HG03432 (cell line): Measurements from ENCODE around the gene YIF1B.
"Not testable (repeated sequence)": the region's sequence is repeated elsewhere in the genome, so short reads cannot be mapped to it uniquely, and the experiment has no call there.

Experiments
- ATAC-seq: cut with Tn5 transposase; IDR thresholded peaks from one replicate; pipeline ENCODE4 v1.9.1; 2021; ENCODE audit warnings: mild to moderate bottlenecking, moderate library complexity; ENCODE audit not compliant: unreplicated experiment

The YIF1B gene, protein sequence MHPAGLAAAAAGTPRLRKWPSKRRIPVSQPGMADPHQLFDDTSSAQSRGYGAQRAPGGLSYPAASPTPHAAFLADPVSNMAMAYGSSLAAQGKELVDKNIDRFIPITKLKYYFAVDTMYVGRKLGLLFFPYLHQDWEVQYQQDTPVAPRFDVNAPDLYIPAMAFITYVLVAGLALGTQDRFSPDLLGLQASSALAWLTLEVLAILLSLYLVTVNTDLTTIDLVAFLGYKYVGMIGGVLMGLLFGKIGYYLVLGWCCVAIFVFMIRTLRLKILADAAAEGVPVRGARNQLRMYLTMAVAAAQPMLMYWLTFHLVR

DNA sequence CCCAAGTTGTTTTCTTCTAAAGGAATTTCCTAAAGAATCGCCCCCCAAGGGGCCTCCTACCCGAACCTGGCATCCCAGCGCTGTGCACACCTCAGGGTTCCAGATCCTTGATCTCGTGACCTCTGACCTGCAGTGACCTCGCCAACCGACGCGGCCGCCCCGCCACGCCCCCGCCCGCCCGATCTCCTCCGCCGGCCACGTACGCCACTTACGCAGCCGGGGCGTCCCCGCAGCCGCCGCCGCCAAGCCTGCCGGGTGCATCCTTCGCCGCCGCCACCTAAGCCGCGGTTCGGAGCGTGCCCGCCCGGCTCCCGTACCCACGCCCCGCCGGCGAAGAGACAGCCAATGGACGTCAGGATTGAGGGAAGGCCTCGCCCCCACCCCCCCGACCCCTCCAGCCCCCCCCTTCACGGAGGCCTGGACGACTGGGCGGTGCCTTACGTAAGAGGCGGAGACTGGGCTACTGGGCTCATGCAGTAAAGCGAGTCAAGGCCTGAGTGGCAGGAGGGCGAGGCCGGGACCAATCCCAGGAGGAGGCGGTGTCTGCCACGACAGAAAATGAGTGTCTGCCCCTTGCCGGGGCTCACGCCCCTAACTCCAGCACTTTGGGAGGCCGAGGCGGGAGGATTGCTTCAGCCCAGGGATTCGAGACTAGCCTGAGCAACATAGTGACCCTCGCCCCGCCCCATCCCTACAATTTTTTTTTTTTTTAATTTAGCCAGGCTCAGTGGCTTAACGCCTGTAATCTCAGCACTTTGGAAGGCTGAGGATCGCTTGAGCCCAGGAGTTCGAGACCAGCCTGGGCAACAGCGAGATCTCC lies at the start of gene YIF1B:
YIF1B (minus strand) TSS at position 291 of the 820 bp plus-strand sequence; CDS start at position 261, 30 bp downstream.
- ATAC-seq: peak; percentile 87

DNA sequence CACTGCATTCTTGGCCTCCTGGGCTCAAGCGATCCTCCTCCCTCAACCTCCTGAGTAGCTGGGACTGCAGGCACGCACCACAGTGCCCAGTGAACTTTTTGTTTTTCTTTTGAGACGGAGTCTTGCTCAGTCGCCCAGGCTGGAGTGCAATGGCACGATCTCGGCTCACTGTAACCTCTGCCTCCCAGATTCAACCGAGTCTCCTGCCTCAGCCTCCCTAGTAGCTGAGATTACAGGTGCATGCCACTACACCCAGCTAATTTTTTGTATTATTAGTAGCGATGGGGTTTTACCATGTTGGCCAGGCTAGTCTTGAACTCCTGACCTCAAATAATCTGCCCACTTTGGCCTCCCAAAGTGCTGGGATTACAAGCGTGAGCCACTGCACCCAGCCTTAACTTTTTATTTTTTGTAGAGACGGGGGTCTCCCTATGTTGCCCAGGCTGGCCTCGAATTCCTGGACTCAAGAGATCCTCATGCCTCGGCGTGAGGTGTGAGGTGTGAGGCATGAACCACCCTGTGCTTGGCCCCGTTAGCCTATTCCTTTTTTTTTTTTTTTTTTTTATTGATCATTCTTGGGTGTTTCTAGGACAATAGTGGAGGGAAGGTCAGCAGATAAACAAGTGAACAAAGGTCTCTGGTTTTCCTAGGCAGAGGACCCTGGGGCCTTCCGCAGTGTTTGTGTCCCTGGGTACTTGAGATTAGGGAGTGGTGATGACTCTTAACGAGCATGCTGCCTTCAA lies 47.4 kb upstream of the YIF1B start:
- not testable (repeated sequence) for ATAC-seq

DNA sequence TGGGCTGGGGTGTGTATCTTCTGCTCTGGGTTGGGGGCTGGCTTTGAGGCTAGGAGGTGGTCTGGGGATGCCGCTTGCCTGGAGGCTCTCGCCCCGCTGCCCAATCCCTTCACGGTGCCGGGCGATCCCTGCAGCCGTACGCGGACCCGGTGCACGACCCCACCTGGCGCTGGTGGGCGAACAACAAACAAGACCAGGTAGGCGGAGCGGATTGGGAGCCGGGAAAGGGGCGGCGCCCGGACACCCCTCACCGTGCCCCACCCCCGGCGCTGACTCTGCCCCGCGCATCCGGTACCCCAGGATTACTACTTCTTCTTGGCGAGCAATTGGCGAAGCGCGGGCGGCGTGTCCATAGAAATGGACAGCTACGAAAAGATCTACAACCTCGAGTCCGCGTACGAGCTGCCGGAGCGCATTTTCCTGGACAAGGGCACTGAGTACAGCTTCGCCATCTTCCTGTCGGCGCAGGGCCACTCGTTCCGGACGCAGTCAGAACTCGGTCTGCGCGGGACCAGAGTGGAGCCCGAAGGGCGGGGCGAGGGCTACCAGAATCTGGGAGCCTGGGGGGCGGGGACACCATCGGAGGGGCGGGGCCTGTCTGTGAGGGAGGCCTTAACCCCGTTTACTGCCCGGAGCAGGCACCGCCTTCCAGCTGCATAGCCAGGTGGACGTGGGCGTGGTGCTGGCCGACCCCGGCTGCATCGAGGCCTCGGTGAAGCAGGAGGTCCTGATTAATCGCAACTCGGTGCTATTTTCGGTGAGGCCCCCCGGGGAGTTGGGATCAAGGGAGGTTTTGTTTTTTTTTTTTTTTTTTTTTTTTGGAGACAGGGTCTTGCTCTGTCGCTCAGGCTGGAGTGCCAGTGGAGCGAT lies 46.6 kb upstream of the YIF1B start:
- no peak for ATAC-seq

DNA sequence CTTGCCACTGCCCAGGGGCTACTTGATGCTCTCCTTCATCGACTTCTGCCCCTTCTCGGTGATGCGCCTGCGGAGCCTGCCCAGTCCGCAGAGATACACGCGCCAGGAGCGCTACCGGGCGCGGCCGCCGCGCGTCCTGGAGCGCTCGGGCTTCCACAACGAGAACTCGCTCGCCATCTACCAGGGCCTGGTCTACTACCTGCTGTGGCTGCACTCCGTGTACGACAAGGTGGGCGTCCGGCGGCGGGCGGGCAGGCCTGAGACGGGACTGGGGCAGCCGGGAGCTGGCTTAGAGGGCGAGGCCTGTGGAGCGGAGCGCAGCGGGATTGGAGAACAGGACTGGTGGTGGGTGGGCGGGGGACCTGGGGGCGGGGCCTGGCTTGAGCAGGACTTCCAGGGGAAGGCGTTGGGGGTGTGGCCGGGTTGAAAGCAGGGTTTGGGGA lies 45.9 kb upstream of the YIF1B start:
- no peak for ATAC-seq

DNA sequence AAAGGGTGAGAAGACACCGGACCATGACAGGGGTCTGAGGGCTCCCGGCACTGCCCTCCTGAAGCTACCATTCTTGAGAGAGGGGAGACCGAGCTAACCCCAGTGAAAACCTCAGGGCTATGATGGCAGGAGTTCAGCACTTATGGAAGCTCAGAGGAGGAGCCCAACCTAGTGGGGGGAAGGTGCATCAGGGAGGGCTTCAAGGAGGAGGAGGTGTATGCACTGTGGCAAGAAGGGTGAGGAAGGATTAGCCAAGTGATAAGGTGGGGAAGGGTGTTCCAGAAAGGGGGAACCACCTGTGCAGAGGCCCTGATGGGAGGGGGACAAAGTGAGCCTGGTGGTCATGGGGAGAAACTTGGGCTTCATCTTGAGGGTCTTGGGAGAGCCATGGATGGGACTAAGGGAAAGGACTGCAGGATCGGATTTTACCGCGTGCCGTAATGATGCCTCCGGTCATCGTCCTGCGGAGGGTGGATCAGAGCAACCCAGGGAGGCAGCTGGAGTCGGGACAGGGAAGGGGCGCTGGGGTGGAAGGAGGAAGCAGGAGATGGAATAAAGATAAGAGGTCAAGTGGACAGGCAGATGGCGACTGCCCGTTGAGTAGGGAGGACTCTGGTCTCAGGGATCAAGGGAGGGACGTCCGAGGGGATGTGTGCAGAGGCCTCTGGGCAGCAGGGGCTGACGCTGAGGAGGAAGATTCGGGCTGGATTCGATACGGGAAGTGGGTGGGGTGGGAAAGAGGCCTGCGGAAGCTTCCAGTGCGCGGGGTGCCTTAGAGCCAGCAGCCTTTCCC lies 45.3 kb upstream of the YIF1B start:
- no peak for ATAC-seq

DNA sequence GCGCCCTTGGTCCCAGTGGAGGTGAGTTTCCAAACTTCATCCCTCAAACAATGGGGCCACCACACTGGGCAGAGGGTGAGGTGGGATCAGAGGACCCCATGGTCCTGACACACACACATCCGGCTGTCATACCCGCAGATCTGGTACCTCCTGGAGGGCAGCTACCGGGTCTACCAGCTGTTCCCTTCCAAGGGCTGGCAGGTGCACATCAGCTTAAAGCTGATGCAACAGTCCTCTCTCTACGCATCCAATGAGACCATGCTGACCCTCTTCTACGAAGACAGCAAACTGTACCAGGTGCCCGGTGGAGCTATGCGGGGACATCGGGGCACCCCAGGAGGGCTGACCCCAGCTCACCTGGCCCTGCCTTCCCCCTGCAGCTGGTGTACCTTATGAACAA lies 44.6 kb upstream of the YIF1B start:
- ATAC-seq: no peak

DNA sequence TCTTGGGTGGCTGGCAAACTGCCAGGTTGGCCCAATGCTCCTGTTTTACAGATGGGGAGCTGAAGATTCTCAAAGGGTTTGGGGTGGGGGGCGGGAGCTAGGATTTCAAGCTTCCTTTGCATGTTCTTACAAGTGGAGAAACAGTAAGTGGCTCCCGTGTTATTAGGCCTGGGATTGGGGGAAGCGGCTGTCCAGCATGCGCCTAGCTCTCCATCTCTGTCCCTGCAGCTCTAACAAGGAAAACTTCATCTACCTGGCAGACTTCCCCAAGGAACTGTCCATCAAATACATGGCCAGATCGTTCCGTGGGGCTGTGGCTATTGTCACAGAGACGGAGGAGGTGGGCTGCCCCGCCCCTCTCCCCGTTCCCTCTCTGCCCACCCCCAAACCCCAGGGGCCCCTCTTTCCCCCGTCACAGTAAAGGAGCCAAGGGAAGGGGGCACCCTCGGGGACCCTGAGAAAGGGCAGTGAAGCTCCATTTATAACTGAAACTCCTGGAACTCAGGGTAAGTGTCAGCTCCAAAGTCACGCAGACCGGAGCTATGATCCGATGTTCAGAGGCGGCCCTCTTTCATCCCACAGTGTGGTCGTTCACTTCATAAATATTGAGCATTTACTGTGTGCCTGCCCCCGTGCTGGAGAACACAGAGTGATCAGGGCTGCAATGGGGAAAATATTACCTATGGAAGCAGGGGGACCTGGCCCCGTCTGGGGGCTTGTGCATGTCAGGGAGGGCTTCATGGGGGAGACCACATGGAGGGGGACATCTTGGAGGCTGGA lies 43.7 kb upstream of the YIF1B start:
- no peak for ATAC-seq

DNA sequence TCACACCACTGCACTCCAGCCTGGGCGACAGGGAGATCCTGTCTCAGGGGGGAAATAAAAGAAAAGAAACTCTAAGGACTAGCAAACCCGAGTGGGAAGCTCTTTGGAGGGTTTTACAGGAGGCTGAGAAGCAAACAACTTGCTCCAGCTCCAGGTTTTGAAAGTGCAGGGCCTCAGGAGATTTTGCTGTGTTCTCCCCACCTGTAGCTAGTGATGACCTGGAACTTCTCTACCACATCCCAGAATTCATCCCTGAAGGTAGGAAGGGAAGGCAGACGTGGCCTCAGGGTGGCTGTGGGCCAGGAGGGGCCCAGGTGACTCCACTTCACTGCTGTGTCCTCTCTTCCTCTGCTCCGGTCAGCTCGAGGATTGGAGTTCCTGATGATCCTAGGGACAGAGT lies 42.3 kb upstream of the YIF1B start:
- no peak for ATAC-seq

DNA sequence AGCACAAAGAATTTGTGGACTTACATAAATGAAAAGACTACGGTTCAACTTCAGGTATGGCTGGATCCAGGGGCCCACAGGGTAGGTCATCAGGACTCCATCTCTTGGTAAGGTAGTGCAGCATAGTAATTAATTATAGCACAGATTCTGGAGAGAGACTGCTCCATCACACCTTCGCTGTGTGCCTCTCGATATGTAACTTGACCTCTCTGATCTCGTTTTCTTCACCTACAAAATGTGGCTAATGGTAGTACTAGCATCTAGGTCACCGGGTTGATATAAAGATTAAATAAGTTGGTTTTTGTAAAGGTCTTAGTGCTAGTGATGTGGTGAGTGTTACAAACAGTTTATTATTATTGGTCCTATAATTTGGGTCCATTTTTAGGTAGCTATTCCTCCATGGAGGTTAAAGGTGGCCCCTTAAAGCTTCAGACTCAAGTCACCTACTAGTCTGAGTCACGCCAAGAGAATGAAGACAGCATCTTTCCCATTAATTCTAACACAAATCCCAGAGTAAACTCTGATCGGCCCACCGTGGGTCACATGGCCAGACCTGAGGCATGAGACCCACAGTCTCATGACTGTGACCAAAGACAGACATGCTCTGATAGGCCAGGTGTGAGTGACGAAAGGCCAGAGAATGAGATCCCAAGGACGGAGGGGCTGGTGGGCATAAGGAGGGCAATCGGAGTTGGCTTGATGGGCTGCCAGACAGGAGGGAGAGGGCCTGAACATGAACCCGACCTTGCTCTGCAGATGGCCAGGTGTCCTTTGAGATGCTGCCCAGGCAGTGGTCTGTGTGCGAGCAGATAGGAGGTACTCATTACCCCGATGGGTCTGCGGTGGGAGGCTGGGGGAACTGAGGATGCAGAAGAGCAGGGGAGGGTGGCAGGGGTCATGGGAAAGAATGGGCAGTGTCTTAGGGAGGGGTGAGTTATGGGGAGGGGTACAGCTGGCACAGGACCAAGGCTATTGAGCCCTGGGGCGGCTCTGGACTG lies 40.3 kb upstream of the YIF1B start:
- ATAC-seq: no peak

DNA sequence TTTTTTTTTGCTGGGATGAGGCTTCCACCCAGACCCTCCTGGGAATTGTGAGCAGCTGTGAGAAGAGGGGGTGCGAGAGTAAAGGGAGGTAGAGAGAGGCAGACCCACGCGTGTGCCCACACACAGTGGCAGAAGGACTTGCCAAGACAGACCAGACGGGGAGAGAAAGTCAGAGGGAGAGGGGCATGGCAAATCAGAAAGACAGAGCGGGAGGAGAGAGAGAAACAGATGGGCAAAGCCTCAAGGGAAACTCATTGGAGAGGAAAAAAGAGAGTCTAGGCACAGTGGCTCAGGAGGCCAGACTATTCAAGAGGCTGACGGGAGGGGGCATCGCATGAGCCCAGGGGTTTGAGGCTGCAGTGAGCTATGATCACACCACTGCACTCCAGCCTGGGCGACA lies 36.9 kb upstream of the YIF1B start:
- no peak for ATAC-seq

DNA sequence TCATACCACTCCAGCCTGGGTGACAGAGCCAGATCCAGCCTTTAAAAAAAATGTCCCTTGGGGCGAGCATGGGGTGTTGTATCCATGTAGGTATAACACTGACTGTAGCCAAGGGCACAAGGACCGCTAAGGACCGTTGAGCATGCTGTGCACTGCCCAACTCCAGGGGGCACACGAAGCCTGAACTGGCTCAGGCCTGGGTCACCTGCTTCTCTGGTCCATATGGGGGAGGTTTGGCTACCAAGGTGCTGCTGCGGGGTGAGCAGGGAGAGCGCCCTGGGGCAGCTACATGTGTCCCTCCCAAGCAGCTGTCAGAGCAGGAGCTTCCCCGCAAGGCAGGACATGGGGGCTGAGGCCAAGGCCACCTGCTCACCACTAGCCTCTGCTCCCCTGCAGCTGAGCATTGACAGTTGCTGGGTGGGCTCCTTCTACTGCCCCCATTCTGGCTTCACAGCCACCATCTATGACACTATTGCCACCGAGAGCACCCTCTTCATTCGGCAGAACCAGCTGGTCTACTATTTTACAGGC lies 36.2 kb upstream of the YIF1B start:
- ATAC-seq: no peak

DNA sequence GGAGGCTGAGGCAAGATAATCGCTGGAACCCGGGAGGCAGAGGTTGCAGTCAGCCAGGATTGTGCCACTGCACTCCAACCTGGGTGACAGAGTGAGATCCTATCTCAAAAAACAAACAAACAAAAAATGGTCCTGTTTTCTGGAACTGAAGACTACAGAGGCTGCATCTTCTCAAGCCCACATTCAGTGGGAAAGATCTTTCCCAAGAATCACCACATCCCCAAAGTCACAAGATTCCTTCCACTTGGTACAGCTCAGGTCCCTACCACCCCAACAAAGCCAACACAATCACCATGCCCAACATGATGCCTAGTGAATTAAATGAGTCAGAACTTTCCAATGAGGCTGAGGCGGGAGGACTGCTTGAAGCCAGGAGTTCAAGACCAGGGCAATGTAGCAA lies 35.1 kb upstream of the YIF1B start:
- ATAC-seq: no peak

DNA sequence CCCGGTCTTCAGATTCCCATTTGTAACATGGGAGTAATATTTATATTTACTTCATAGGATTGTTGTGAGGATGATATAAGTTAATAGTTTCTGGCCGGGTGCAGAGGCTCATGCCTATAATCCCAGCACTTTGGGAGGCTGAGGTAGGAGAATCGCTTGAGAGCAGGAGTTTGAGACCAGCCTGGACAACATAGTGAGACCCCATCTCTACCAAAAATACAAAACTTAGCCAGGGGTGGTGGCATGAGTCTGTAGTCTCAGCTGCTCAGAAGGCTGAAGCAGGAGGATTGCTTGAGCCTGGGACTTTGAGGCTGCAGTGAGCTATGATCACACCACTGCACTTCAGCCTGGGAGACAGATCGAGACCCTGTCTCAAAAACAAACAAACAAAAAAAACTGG lies 31.1 kb upstream of the YIF1B start:
- no peak for ATAC-seq

DNA sequence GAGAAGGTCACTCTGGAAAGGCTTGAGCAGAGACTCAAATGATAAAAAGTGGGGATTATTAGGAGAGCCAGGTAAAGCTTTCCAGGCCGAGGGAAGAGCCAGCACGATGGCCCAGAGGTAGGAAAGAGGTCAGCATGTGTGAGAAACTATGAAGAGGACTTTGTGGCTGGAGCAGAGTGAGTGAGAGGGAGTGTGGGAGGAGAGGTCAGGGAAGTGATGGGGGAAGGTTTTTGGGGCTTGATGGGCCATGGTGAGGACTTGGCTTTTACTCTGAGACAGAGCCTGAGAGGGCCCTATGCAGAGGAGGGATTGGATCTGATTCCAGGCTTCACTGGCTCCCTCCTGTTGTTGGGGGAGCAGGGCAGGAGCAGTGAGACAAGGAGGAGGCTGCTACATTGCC lies 25.2 kb upstream of the YIF1B start:
- no peak for ATAC-seq

DNA sequence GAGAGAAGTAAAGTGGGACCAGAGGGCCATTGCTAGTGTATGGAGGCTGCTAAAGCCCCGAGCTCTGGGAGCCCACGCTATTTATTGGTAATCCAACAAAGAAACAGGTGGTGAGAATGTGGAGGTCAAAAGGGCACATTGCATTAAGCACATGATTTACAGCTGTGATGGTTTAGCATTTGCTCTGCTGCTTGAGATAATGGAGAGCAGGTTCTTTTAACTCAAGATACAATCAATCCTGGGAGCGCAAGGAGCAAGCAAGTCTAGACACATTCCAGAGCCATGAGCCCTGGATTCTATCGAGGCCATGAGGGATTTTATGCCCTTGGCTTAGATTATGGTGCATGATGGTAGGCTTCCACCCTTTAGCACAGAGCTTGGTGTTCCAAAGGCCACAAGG lies 23.3 kb upstream of the YIF1B start:
- not testable (repeated sequence) for ATAC-seq

DNA sequence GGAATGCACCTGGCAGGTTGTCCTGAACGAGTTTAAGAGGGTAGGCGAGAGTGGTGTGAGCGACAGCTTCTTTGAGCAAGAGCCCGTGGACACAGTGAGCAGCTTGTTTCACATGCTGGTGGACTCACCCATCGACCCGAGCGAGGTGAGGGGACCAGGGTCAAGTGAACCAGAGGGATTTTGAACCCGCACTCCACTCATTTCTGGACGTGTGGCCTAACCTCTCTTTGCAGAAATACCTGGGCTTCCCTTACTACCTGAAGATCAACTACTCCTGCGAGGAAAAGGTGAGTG lies 21.6 kb upstream of the YIF1B start:
- ATAC-seq: no peak

DNA sequence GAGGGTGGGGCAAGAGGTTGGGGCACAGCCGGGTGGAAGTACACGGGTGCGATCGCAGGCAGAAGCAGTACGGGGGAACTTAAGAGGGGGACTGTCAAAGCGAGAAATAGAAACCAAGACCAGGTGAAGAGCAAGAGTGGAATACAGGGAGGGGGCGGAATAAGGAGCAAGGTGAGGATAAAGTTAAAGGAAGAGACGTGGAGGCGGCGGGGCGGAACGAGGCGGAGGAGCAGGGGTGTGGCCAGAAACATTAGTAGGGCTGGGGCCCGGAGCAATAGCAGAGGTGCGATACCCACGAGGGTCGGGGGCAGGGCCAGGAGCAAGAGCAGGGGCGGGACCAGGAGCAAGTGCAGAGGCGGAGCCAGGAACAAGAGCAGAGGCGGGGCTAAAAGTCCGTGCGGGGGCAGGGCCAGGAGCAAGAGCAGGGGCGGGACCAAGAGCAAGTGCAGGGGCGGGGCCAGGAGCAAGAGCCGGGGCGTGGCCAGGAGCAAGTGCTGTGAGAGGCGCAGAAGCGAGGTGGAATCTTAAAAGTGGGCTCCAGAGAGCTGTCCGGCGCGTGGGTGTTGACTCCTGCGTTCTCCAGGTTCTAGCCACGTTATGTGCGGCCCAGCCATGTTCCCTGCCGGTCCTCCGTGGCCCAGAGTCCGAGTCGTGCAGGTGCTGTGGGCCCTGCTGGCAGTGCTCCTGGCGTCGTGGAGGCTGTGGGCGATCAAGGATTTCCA lies 21.1 kb upstream of the YIF1B start:
- peak; percentile 52 for ATAC-seq
